ENCODE data around the gene DIP2C.

- no peak for TF ChIP-seq CTCF (IDR thresholded peaks at IDR 0.05)
- no peak for TF ChIP-seq EZH2 (IDR thresholded peaks at IDR 0.05; ENCODE audit: borderline replicate concordance, insufficient read depth, low read depth, low read length, poor library complexity, severe bottlenecking)
These were observed 146.3 kb downstream of the DIP2C start for GRCh38 chr10:543131-543530.
